Endothelial cell of umbilical vein (primary cell): ENCODE measurements around the gene NEDD4L. TPM values are rescaled to one million over a fixed set of nuclear protein-coding genes. Genes with fewer than 3 reads are reported as not detected.

ENCODE experiments used
- BruUV-seq: library from RNA; stranded (reverse); fragments of 400-500 nt; replicated peaks from 2 replicates; lab custom pipeline; 2021; lab: Mats Ljungman, UMichigan
- CTCF ChIA-PET: fragments of 300-600, 350-600 bp; sonication (Branson Sonifier 250); formaldehyde crosslinking; loops from one replicate; lab custom pipeline; 2021; ENCODE audit warnings: antibody characterized with exemption, inconsistent platforms; lab: Charles Lee
- POLR2A ChIA-PET: fragments of 300-600, 350-600 bp; sonication (Branson Sonifier 250); formaldehyde crosslinking; loops from one replicate; lab custom pipeline; 2021; ENCODE audit warnings: antibody characterized with exemption, inconsistent platforms; lab: Charles Lee
- DNase-seq: peaks from one replicate; pipeline ENCODE4 v3.0.0-alpha.2; 2011; ENCODE audit warnings: low read depth, low spot score
- FAIRE-seq: peaks from 2 replicates; lab custom pipeline; 2011; peaks lifted over from hg19 to GRCh38; lab: Jason Lieb, UNC
- H2AFZ ChIP-seq: 2 replicates; pipeline ENCODE4 v1.6.0; 2012; ENCODE audit warnings: low read depth, low read length, control low read depth, inconsistent platforms
- H3K27ac ChIP-seq: 2 replicates; pipeline ENCODE4 v1.5.1; 2011; ENCODE audit warnings: low read depth, mild to moderate bottlenecking, control low read depth, low read length, moderate library complexity; ENCODE audit not compliant: insufficient read depth
- H3K27me3 ChIP-seq, 2 experiments: 2 replicates each; pipeline versions ENCODE4 v1.6.0 to v1.6.1; 2011; ENCODE audit warnings: low read length in 2 of 2, mixed read lengths in 1 of 2; ENCODE audit not compliant: control insufficient read depth in 2 of 2, insufficient read depth in 2 of 2
- H3K36me3 ChIP-seq, 2 experiments: 2 replicates in 1 of 2; 3 replicates in 1 of 2; pipeline ENCODE4 v1.5.1; 2011; ENCODE audit warnings: low read length in 2 of 2, mild to moderate bottlenecking in 1 of 2, moderate library complexity in 1 of 2; ENCODE audit not compliant: control insufficient read depth in 2 of 2, insufficient read depth in 2 of 2; ENCODE audit errors: extremely low read depth in 1 of 2
- H3K4me1 ChIP-seq: 3 replicates; pipeline ENCODE4 v1.5.1; 2011; ENCODE audit warnings: mild to moderate bottlenecking, low read length; ENCODE audit not compliant: control insufficient read depth, insufficient read depth; ENCODE audit errors: extremely low read depth
- H3K4me2 ChIP-seq: 2 replicates; pipeline ENCODE4 v1.6.1; 2011; ENCODE audit warnings: low read length, control low read depth, mixed read lengths; ENCODE audit not compliant: insufficient read depth
- H3K4me3 ChIP-seq, 3 experiments: fragments of 200-600 bp in 1 of 3; sonication (generic), shearing (Covaris generic) in 1 of 3; replicated peaks in 1 of 3; 2 replicates each; pipeline ENCODE4 v1.5.1; 2011 to 2016; ENCODE audit warnings: control low read depth in 3 of 3, low read length in 3 of 3, mild to moderate bottlenecking in 2 of 3, inconsistent platforms in 1 of 3, low read depth in 1 of 3, moderate library complexity in 1 of 3; ENCODE audit not compliant: insufficient read depth in 1 of 3
- H3K79me2 ChIP-seq: 2 replicates; pipeline ENCODE4 v1.6.0; 2012; ENCODE audit warnings: low read length, inconsistent platforms; ENCODE audit not compliant: control insufficient read depth, insufficient read depth
- H3K9ac ChIP-seq: replicated peaks from 2 replicates; pipeline ENCODE3; 2011; ENCODE audit warnings: low read length, control low read depth; ENCODE audit not compliant: insufficient read depth; ENCODE audit errors: extremely low read depth
- H3K9me1 ChIP-seq: replicated peaks from 3 replicates; pipeline ENCODE4 v1.6.0; 2011; ENCODE audit warnings: mild to moderate bottlenecking, low read length; ENCODE audit not compliant: control insufficient read depth, insufficient read depth; ENCODE audit errors: extremely low read depth
- H3K9me3 ChIP-seq: replicated peaks from 2 replicates; pipeline ENCODE4 v1.5.1; 2012; ENCODE audit warnings: low read length, inconsistent platforms; ENCODE audit not compliant: control insufficient read depth, insufficient read depth
- H4K20me1 ChIP-seq: replicated peaks from 2 replicates; pipeline ENCODE3; 2011; ENCODE audit warnings: mild to moderate bottlenecking, low read length; ENCODE audit not compliant: control insufficient read depth, insufficient read depth; ENCODE audit errors: extremely low read depth
- CTCF ChIP-seq, 2 donors: IDR thresholded peaks; 1 replicate in 1 of 2; 2 replicates in 1 of 2; pipeline ENCODE4 v1.5.1; 2011; ENCODE audit warnings: low read length in 2 of 2, mild to moderate bottlenecking in 2 of 2, moderate library complexity in 2 of 2, control low read depth in 1 of 2, inconsistent platforms in 1 of 2, low read depth in 1 of 2; ENCODE audit not compliant: insufficient read depth in 1 of 2; ENCODE audit errors: extremely low read depth in 1 of 2
- EZH2 ChIP-seq: IDR thresholded peaks from 2 replicates; pipeline ENCODE4 v1.6.1; 2012; ENCODE audit warnings: borderline replicate concordance, low read depth, mild to moderate bottlenecking, moderate library complexity, low read length, inconsistent platforms; ENCODE audit not compliant: severe bottlenecking
- FOS ChIP-seq: IDR thresholded peaks from 2 replicates; pipeline ENCODE4 v1.6.1; 2011; ENCODE audit warnings: mild to moderate bottlenecking, low read length, moderate library complexity, borderline replicate concordance; ENCODE audit not compliant: insufficient read depth
- GATA2 ChIP-seq: IDR thresholded peaks from 2 replicates; pipeline ENCODE4 v1.7.0; 2011; ENCODE audit warnings: low read depth, mild to moderate bottlenecking, moderate library complexity, mixed read lengths, low read length; ENCODE audit not compliant: insufficient read length, insufficient read depth
- JUN ChIP-seq: IDR thresholded peaks from 2 replicates; pipeline ENCODE4 v1.6.1; 2011; ENCODE audit warnings: borderline replicate concordance, low read depth; ENCODE audit not compliant: insufficient read length, insufficient read depth
- MAX ChIP-seq: IDR thresholded peaks from 2 replicates; pipeline ENCODE4 v1.6.1; 2011; ENCODE audit not compliant: insufficient read depth, insufficient read length
- MYC ChIP-seq: IDR thresholded peaks from one replicate; pipeline ENCODE4 v1.6.1; 2011; ENCODE audit warnings: mild to moderate bottlenecking, low read depth, low read length
- POLR2A ChIP-seq: IDR thresholded peaks from 2 replicates; pipeline ENCODE4 v1.6.1; 2012; ENCODE audit warnings: low read depth, mild to moderate bottlenecking, control low read depth, low read length
- POLR2AphosphoS5 ChIP-seq: IDR thresholded peaks from 2 replicates; pipeline ENCODE4 v1.6.1; 2012; ENCODE audit warnings: low read depth, mild to moderate bottlenecking, control low read depth, low read length, moderate library complexity; ENCODE audit not compliant: insufficient read depth
- dilution Hi-C: fragments of 300-500 bp; cut with MboI; formaldehyde crosslinking; loops from one replicate; pipeline ENCODE4 v1.15.0; 2019; ENCODE audit warnings: low sequenced_read_pairs; ENCODE audit not compliant: extremely low pct_ligation_motif_present
- intact Hi-C: fragments of 100-400 bp; cut with micrococcal nuclease; formaldehyde crosslinking; loops from one replicate; pipeline ENCODE4 v1.10.0; 2022
- polyA plus RNA-seq, 4 experiments: library from polyadenylated mRNA; depleted of rRNA in 3 of 4; stranded (reverse) in 3 of 4; unstranded in 1 of 4; fragments of >200 nt; gene quantifications; 2 replicates each; pipeline versions ENCODE4 v1.2.1 to v1.2.3, GENCODE V29; 2011 to 2012; ENCODE audit warnings: missing spikeins in 1 of 4
- total RNA-seq: library from RNA; stranded (reverse); gene quantifications from 2 replicates; pipeline ENCODE4 v1.2.3, GENCODE V29; 2021

NEDD4L gene
- total and polyA plus RNA-seq, 2 donors (not counting 3 experiments of a cell fraction or from before 2014, with no cell fraction given), result 20.5 to 78.9 TPM

GRCh38 chr18:58058720-58059119 lies 14.7 kb downstream of the NEDD4L start:
- Histone ChIP-seq H2AFZ (no peak overlapping the region), H4K20me1 (no peaks in the 10 kb centered on the region), H3K27ac (no peak overlapping the region), H3K9me1 (no peaks in the 10 kb centered on the region), H3K9ac (no peak overlapping the region), H3K36me3 (no peaks in the 10 kb centered on the region), H3K4me2 (no peak overlapping the region), H3K9me3 (no peaks in the 10 kb centered on the region), H3K27me3 (no peaks in the 10 kb centered on the region), H3K79me2 (no peaks in the 10 kb centered on the region), H3K4me1 (no peaks in the 10 kb centered on the region), H3K4me3 (no peak overlapping the region)
- no peak for TF ChIP-seq JUN
- TF ChIP-seq POLR2A, result no peak
- no peak for TF ChIP-seq FOS
- no peak for TF ChIP-seq MAX
- no peak for TF ChIP-seq GATA2
- no peak for TF ChIP-seq EZH2
- TF ChIP-seq CTCF (IDR thresholded peaks at IDR 0.05; ENCODE audit: extremely low read depth in 1 of 2, insufficient read depth in 1 of 2, low read depth in 1 of 2, low read length in 2 of 2), result no peak
- no peak for TF ChIP-seq POLR2AphosphoS5
- TF ChIP-seq MYC, result no peak
- ChIA-PET POLR2A (no interaction called here), CTCF (no interaction called here)
- dilution Hi-C loops, result no loop called here
- DNase-seq (no peak), FAIRE-seq (no peak)
- intact Hi-C loops, result no loop called here
- no TSS peak for BruUV-seq
